ENCODE data around the gene RTP2.

GRCh38 chr3:187706971-187707370 lies 4.6 kb upstream of the RTP2 start:
- no peak for TF ChIP-seq CTCF (IDR thresholded peaks at IDR 0.05 in 2 of 3, conservative IDR thresholded peaks at IDR 0.05 in 1 of 3; ENCODE audit: borderline replicate concordance in 1 of 3, insufficient read depth in 1 of 3, low read depth in 2 of 3, low read length in 2 of 3)
- no peak for TF ChIP-seq POLR2A (IDR thresholded peaks at IDR 0.05; ENCODE audit: borderline replicate concordance, extremely low read depth, insufficient read depth, insufficient read length)
- no peak for TF ChIP-seq REST (IDR thresholded peaks at IDR 0.05; ENCODE audit: low read depth)
- TF ChIP-seq FOSL1 (IDR thresholded peaks at IDR 0.05; ENCODE audit: low read depth) = no peak
- no peak for TF ChIP-seq SRF (IDR thresholded peaks at IDR 0.05; ENCODE audit: low read depth)
- no peak for TF ChIP-seq ATF3 (IDR thresholded peaks at IDR 0.05)
- TF ChIP-seq SP1 (IDR thresholded peaks at IDR 0.05; ENCODE audit: low read depth) = no peak
- TF ChIP-seq JUND (IDR thresholded peaks at IDR 0.05) = no peak
- no peak for TF ChIP-seq POLR2AphosphoS5 (IDR thresholded peaks at IDR 0.05; ENCODE audit: low read depth, low read length)
- no peak for TF ChIP-seq EZH2phosphoT487 (IDR thresholded peaks at IDR 0.05; ENCODE audit: borderline replicate concordance)
- no peak for TF ChIP-seq EZH2 (IDR thresholded peaks at IDR 0.05)
